HFFc6 (cell line): ENCODE measurements around the gene DNM1L. TPM values are rescaled to one million over a fixed set of nuclear protein-coding genes. Genes with fewer than 3 reads are reported as not detected.

Source experiments
- DNase-seq: peaks from one replicate; pipeline ENCODE4 v3.0.0-alpha.2; 2018
- H3K27ac Mint-ChIP-seq: 2 replicates; pipeline ENCODE4 v1.8.0; 2020; ENCODE audit warnings: mild to moderate bottlenecking, mixed read lengths
- H3K27me3 Mint-ChIP-seq: 2 replicates; pipeline ENCODE4 v1.8.0; 2021; ENCODE audit warnings: mild to moderate bottlenecking, moderate library complexity, mixed read lengths; ENCODE audit not compliant: insufficient read depth
- H3K36me3 Mint-ChIP-seq: 2 replicates; pipeline ENCODE4 v1.8.0; 2021; ENCODE audit warnings: low read depth, mixed read lengths
- H3K4me1 Mint-ChIP-seq: 2 replicates; pipeline ENCODE4 v1.8.0; 2020; ENCODE audit warnings: low read depth, mixed read lengths
- H3K4me3 Mint-ChIP-seq: 2 replicates; pipeline ENCODE4 v1.8.0; 2020; ENCODE audit warnings: mild to moderate bottlenecking, moderate library complexity, mixed read lengths
- H3K9me3 Mint-ChIP-seq: 2 replicates; pipeline ENCODE4 v1.8.0; 2020; ENCODE audit warnings: mild to moderate bottlenecking, mixed read lengths
- total RNA-seq, 6 experiments: library from RNA; stranded (reverse); fragmentation: NEBNext Ultra II Directional; extraction: Animal tissue kit (Norgen Biotek cat#: 25700); gene quantifications; 2 replicates in 1 of 6; 3 replicates in 5 of 6; pipeline ENCODE4 v1.2.3, GENCODE V29; 2021
- TF ChIP-seq, protein P1 (sequence below): fragments of 200-600 bp; sonication (generic); IDR thresholded peaks from 2 replicates; pipeline ENCODE4 v1.5.0; 2021; ENCODE audit warnings: antibody characterized with exemption, mild to moderate bottlenecking

Gene DNM1L
- total RNA-seq, 6 experiments from 2014 or later: 53.3 to 62.2 (median 61.6) TPM

DNA sequence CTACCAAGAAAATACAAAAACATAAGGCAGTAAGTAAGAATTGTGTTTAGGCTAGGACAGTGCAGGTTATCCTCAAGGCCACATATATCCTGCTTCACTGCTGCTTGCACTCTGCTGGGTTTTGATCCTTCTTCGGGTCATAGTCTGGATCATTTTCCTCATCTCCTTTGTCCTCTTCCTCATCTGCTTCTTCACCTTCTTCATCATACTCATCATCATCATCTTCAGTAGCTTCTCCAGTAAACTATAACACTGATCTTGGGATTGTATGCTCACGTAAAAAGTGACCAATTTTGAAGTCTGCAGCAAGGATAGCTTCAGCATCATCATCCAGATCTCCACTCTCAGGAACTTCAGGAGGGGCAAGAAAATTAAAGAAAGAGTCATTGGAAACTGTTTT, 47.2 kb downstream of the DNM1L start:
- H3K36me3 Mint-ChIP-seq: peaks cover 29% of the 10 kb centered on the region
- H3K4me3 Mint-ChIP-seq: no peak overlapping the region

DNA sequence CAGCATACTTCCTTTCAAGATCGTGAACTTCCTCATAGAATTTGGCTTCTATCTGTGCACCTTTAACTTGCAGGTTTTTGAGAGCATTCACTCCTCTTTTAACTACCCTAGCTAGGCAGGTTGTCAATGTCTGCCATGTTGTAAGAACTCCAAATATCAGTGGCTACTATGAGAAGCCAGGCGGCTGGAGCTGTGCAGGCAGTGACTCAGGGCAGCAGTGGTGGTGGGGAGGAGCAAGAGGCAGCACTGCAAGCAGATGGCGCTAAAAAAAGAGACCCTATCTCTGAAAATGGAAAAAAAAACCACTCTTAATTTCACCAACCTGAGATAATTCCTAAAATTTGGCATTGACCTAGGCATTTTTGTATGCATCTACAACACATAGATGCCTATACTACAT, 48.1 kb downstream of the DNM1L start:
- Mint-ChIP-seq H3K4me1 (peaks cover 11% of the 10 kb centered on the region; the same call in 1 of the 2 replicates), H3K27me3 (no peaks in the 10 kb centered on the region; the same call in 1 of the 2 replicates), H3K9me3 (no peaks in the 10 kb centered on the region), H3K36me3 (peaks cover 29% of the 10 kb centered on the region), H3K27ac (no peak overlapping the region), H3K4me3 (no peak overlapping the region)
- DNase-seq: no peak
- TF ChIP-seq, protein P1, sequence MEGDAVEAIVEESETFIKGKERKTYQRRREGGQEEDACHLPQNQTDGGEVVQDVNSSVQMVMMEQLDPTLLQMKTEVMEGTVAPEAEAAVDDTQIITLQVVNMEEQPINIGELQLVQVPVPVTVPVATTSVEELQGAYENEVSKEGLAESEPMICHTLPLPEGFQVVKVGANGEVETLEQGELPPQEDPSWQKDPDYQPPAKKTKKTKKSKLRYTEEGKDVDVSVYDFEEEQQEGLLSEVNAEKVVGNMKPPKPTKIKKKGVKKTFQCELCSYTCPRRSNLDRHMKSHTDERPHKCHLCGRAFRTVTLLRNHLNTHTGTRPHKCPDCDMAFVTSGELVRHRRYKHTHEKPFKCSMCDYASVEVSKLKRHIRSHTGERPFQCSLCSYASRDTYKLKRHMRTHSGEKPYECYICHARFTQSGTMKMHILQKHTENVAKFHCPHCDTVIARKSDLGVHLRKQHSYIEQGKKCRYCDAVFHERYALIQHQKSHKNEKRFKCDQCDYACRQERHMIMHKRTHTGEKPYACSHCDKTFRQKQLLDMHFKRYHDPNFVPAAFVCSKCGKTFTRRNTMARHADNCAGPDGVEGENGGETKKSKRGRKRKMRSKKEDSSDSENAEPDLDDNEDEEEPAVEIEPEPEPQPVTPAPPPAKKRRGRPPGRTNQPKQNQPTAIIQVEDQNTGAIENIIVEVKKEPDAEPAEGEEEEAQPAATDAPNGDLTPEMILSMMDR: no peak

More for the DNA sequence above, 47.2 kb downstream of the DNM1L start:
- no peaks in the 10 kb centered on the region; the same call in 1 of the 2 replicates for H3K27me3 Mint-ChIP-seq
- no peaks in the 10 kb centered on the region for H3K9me3 Mint-ChIP-seq
- TF ChIP-seq, protein P1: no peak
- DNase-seq: no peak
- H3K27ac Mint-ChIP-seq: no peak overlapping the region
- H3K4me1 Mint-ChIP-seq: peaks cover 11% of the 10 kb centered on the region; the same call in 1 of the 2 replicates

DNA sequence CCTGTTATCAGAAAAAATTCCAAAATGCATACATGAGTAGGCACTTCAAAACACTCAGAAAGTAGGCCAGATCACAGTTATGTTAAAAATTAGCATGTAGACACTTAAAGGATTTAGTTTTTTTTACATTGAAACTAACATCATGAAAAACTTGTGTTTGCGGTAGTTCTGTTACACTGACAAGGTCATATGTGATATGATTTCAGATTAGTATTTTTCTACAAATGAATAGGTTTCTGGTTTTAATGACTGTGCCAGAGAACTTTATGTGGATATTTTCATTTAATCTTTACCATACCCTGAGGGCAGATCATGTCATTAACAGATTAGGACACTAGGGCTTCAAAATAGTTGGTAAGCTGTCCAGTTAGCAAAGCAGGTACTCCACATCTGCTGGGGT, 55.9 kb downstream of the DNM1L start:
- no peaks in the 10 kb centered on the region for H3K9me3 Mint-ChIP-seq
- no peak for DNase-seq
- H3K36me3 Mint-ChIP-seq: peaks cover 16% of the 10 kb centered on the region; the same call in 1 of the 2 replicates
- H3K4me3 Mint-ChIP-seq: no peak overlapping the region
- TF ChIP-seq, protein P1: no peak
- no peak overlapping the region for H3K27ac Mint-ChIP-seq
- H3K4me1 Mint-ChIP-seq: no peaks in the 10 kb centered on the region
- H3K27me3 Mint-ChIP-seq: no peaks in the 10 kb centered on the region

DNA sequence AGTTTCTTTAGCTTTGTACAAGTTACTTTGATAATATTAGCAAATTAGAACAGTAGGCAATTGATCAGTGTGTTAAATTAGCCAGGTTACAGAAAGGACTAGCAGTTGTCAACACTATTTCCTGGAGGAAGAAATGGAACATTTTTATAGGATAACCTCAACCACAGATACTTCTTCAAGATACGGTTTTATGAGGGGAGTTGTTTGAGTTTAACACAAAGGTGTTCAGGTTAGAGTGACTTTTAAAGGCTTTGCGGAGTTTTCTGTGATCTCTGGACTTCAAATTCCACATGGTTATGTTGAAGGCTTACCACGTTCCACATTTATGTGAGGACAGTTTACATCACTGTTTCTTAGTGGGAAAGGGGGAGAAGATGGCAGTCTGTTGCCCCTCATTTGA, 57.3 kb downstream of the DNM1L start:
- H3K36me3 Mint-ChIP-seq: peaks cover 16% of the 10 kb centered on the region; the same call in 1 of the 2 replicates
- H3K4me1 Mint-ChIP-seq: no peaks in the 10 kb centered on the region
- no peaks in the 10 kb centered on the region for H3K9me3 Mint-ChIP-seq
- H3K27ac Mint-ChIP-seq: peak overlapping the region; percentile 56
- TF ChIP-seq, protein P1: no peak
- DNase-seq: no peak
- no peaks in the 10 kb centered on the region for H3K27me3 Mint-ChIP-seq
- no peak overlapping the region; the same call in 1 of the 2 replicates for H3K4me3 Mint-ChIP-seq

DNA sequence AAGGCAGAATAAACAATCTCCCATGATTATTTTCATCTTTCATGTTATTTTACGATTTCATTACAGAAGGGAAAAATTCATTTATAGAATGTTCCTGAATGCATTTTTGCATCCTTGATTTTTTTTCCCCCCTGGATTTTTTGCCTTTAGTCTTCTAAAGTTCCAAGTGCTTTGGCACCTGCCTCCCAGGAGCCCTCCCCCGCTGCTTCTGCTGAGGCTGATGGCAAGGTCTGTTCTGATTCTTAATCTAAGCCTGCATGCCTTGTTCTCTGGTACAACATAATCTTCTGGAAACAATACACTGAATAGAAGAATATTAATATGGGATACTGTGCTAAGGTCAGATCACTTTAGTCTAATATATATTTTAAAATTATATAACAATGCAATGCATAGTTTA, 58.6 kb downstream of the DNM1L start:
- no peaks in the 10 kb centered on the region for H3K4me1 Mint-ChIP-seq
- peaks cover 16% of the 10 kb centered on the region; the same call in 1 of the 2 replicates for H3K36me3 Mint-ChIP-seq
- H3K9me3 Mint-ChIP-seq: no peaks in the 10 kb centered on the region
- no peaks in the 10 kb centered on the region for H3K27me3 Mint-ChIP-seq
- H3K27ac Mint-ChIP-seq: no peak overlapping the region
- DNase-seq: no peak
- no peak overlapping the region for H3K4me3 Mint-ChIP-seq
- TF ChIP-seq, protein P1: no peak

DNA sequence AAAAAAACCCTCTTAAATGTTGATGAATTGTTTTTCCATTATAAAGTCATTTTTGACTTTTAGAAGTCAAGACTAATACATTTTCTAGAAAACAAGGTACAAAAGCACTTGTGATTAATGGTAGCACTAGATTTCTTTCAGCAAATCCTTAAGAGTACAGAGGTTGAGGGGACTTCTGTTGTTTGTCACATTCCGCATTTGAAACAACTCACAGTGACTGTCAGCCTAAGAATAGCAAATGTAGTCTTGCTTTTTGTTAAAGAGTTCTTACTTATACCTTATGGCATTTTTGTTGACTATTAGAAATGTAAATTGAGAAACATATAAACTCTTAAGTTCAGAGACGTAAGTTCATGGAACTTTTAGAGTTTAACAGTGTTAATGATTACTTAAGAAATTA, 60.2 kb downstream of the DNM1L start:
- Mint-ChIP-seq H3K27me3 (no peaks in the 10 kb centered on the region), H3K4me1 (no peaks in the 10 kb centered on the region), H3K27ac (no peak overlapping the region), H3K4me3 (no peak overlapping the region), H3K36me3 (peaks cover 16% of the 10 kb centered on the region; the same call in 1 of the 2 replicates), H3K9me3 (no peaks in the 10 kb centered on the region)
- no peak for DNase-seq
- TF ChIP-seq, protein P1: no peak
